CD4-positive, CD25-positive, alpha-beta regulatory T cell (primary cell): ENCODE measurements around the gene NHP2. TPM values are rescaled to one million over a fixed set of nuclear protein-coding genes. Genes with fewer than 3 reads are reported as not detected.

Source experiments
- ATAC-seq, 2 donors: fragments of 150-1000 bp; cut with Tn5 transposase; one replicate each; pipeline ENCODE4 v1.10.0; 2021; ENCODE audit warnings: low read depth in 2 of 2, moderate number of reproducible peaks in 2 of 2, moderate library complexity in 1 of 2
- DNase-seq, 3 donors: peaks; one replicate each; pipeline versions ENCODE4 v3.0.0 to v3.0.0-alpha.2; 2012 to 2022; ENCODE audit warnings: mixed read lengths in 1 of 3
- H3K27ac ChIP-seq: one replicate; pipeline ENCODE4 v1.7.0; 2013; ENCODE audit warnings: mild to moderate bottlenecking, low read length; ENCODE audit not compliant: insufficient read depth, poor library complexity, severe bottlenecking
- H3K27me3 ChIP-seq: one replicate; pipeline ENCODE4 v1.7.0; 2013; ENCODE audit warnings: low read length; ENCODE audit not compliant: control insufficient read depth, insufficient read depth
- H3K36me3 ChIP-seq: one replicate; pipeline ENCODE4 v1.7.0; 2013; ENCODE audit warnings: mild to moderate bottlenecking, low read length, moderate library complexity; ENCODE audit not compliant: control insufficient read depth, insufficient read depth
- H3K4me1 ChIP-seq: 2 replicates; pipeline ENCODE4 v1.7.0; 2013; ENCODE audit warnings: mild to moderate bottlenecking, low read length; ENCODE audit not compliant: insufficient read depth, control insufficient read depth, poor library complexity, severe bottlenecking
- H3K4me3 ChIP-seq: one replicate; pipeline ENCODE4 v1.7.0; 2013; ENCODE audit warnings: low read depth, mild to moderate bottlenecking, low read length, moderate library complexity
- H3K9me3 ChIP-seq, 2 experiments: 1 replicate in 1 of 2; 2 replicates in 1 of 2; pipeline ENCODE4 v1.7.0; 2013; ENCODE audit warnings: low read length in 2 of 2, mild to moderate bottlenecking in 1 of 2, moderate library complexity in 1 of 2; ENCODE audit not compliant: control insufficient read depth in 2 of 2
- H3K27ac Mint-ChIP-seq, 3 donors: one replicate each; pipeline ENCODE4 v1.8.0; 2020 to 2022; ENCODE audit warnings: mild to moderate bottlenecking in 3 of 3, mixed read lengths in 3 of 3, moderate library complexity in 2 of 3
- H3K27me3 Mint-ChIP-seq: one replicate; pipeline ENCODE4 v1.8.0; 2022; ENCODE audit warnings: mild to moderate bottlenecking, mixed read lengths
- H3K36me3 Mint-ChIP-seq: one replicate; pipeline ENCODE4 v1.8.0; 2020; ENCODE audit warnings: mixed read lengths
- H3K4me1 Mint-ChIP-seq, 4 donors: one replicate each; pipeline ENCODE4 v1.8.0; 2020 to 2022; ENCODE audit warnings: mixed read lengths in 4 of 4, mild to moderate bottlenecking in 1 of 4
- H3K4me3 Mint-ChIP-seq, 4 donors: one replicate each; pipeline ENCODE4 v1.8.0; 2020 to 2022; ENCODE audit warnings: mild to moderate bottlenecking in 4 of 4, mixed read lengths in 4 of 4, moderate library complexity in 3 of 4
- H3K9me3 Mint-ChIP-seq, 7 donors: one replicate each; pipeline ENCODE4 v1.8.0; 2020 to 2022; ENCODE audit warnings: mixed read lengths in 7 of 7, mild to moderate bottlenecking in 3 of 7, moderate library complexity in 2 of 7
- polyA plus RNA-seq, 4 donors: library from polyadenylated mRNA; unstranded; fragments of 300-500 nt; fragmentation: Illumina TruSeq; gene quantifications; one replicate each; pipeline ENCODE4 v1.2.3, GENCODE V29; 2021
- total RNA-seq: library from RNA; stranded (reverse); gene quantifications from one replicate; pipeline ENCODE4 v1.2.3, GENCODE V29; 2022

The NHP2 gene
- total and polyA plus RNA-seq, 5 donors from 2014 or later, result 43.7 to 198 (median 167) TPM

- Mint-ChIP-seq H3K36me3 (peaks cover 27% of the 10 kb centered on the region), H3K27me3 (no peaks in the 10 kb centered on the region), H3K9me3 (no peaks in the 10 kb centered on the region), H3K4me1 (peaks cover 5 to 48% (median 19%) of the 10 kb centered on the region in 4 donors), H3K4me3 (peak overlapping the region; percentile 12 to 94 (median 68)), H3K27ac (peak overlapping the region; percentile 84 to 88 (median 87))
- no peaks in the 10 kb centered on the region for H3K9me3 ChIP-seq
- H3K27ac ChIP-seq, result no peak overlapping the region
- no peaks in the 10 kb centered on the region for H3K27me3 ChIP-seq
- H3K4me1 ChIP-seq, result peaks cover 25% of the 10 kb centered on the region
- ATAC-seq, result no peak
- H3K36me3 ChIP-seq, result peaks cover 47% of the 10 kb centered on the region
- no peak for DNase-seq
- H3K4me3 ChIP-seq, result no peak overlapping the region
Observed at GRCh38 chr5:178150977-178151734, 2.5 kb downstream of the NHP2 start.

DNA sequence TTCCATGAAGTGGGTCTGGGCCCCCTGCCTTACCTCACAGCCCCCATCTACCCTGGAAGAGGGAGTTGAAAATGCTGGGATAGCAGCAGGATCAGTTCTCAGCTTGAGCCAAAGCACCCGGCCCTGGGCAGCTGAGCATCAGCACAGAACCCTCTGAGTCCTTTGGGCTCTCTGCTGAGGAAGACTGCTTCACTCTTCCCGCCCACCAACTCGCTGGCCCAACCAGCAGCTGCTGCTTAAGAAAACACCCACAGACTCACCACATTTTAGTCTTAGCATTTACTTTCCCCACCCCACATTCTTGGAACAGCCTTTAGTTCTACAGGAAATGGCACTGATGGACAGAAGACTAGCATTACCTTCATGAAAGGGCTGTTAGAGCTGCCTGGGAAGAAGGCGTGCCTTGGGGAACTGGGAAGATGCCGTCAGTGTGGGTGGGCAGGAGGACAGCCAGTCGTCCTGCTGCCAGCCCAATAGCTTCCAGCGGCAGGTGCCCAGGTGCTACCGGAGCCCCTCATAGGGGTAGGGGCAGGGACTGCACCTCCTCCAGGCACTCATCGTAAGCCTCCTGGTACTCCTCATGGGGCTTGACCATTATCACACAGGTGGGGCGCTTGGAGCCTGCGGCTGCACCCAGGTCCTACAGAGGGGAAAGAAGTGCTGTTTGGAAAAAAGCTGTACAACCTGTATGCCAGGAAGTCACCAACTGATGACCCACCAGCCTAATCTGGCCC, 4.3 kb downstream of the NHP2 start:
- peak in 1 of 3 donors; percentile 89 for DNase-seq
- Mint-ChIP-seq H3K4me1 (peaks cover 5 to 52% (median 18%) of the 10 kb centered on the region in 4 donors), H3K9me3 (no peaks in the 10 kb centered on the region), H3K4me3 (no peak overlapping the region), H3K27me3 (no peaks in the 10 kb centered on the region), H3K27ac (peak overlapping the region; percentile 52 to 88 (median 71)), H3K36me3 (peaks cover 33% of the 10 kb centered on the region)
- Histone ChIP-seq H3K27me3 (no peaks in the 10 kb centered on the region), H3K36me3 (peaks cover 53% of the 10 kb centered on the region), H3K27ac (no peak overlapping the region), H3K9me3 (no peaks in the 10 kb centered on the region), H3K4me3 (no peak overlapping the region), H3K4me1 (peaks cover 25% of the 10 kb centered on the region)
- ATAC-seq, result no peak

DNA sequence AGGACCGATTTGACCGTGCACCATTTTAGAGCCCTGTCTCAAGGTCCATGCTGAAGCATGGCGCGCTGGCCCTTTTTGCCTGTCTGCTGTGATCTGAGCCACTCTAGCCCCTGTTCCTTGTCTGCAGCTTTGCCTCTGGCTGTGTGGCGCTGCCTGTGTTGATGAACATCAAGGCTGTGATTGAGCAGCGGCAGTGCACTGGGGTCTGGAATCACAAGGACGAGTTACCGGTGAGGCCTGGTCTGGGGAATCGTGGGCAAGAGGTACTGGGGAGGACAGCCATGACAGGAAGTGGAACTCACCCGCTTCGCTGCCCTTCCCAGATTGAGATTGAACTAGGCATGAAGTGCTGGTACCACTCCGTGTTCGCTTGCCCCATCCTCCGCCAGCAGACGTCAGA, 6.3 kb downstream of the NHP2 start:
- peaks cover 38% of the 10 kb centered on the region for H3K36me3 Mint-ChIP-seq
- H3K27me3 ChIP-seq, result no peaks in the 10 kb centered on the region
- peaks cover 12% of the 10 kb centered on the region for H3K4me1 ChIP-seq
- H3K27ac ChIP-seq, result no peak overlapping the region
- H3K9me3 Mint-ChIP-seq, result no peaks in the 10 kb centered on the region
- ATAC-seq (no peak), DNase-seq (no peak)
- no peak overlapping the region for H3K27ac Mint-ChIP-seq
- H3K27me3 Mint-ChIP-seq, result no peaks in the 10 kb centered on the region
- peak overlapping the region in 1 of 4 donors; percentile 76 for H3K4me3 Mint-ChIP-seq
- H3K36me3 ChIP-seq, result peaks cover 73% of the 10 kb centered on the region
- no peaks in the 10 kb centered on the region for H3K9me3 ChIP-seq
- H3K4me1 Mint-ChIP-seq, result peaks cover 5 to 36% (median 11%) of the 10 kb centered on the region in 4 donors
- no peak overlapping the region for H3K4me3 ChIP-seq

- no peak overlapping the region for H3K4me3 Mint-ChIP-seq
- no peak overlapping the region for H3K4me3 ChIP-seq
- no peak overlapping the region for H3K27ac ChIP-seq
- peaks cover 5 to 25% (median 11%) of the 10 kb centered on the region in 4 donors for H3K4me1 Mint-ChIP-seq
- no peaks in the 10 kb centered on the region for H3K9me3 ChIP-seq
- DNase-seq (peak; percentile 62 to 77 (median 74)), ATAC-seq (peak; percentile 73 to 79)
- H3K9me3 Mint-ChIP-seq, result no peaks in the 10 kb centered on the region
- H3K27me3 ChIP-seq, result no peaks in the 10 kb centered on the region
- peaks cover 73% of the 10 kb centered on the region for H3K36me3 ChIP-seq
- peaks cover 44% of the 10 kb centered on the region for H3K36me3 Mint-ChIP-seq
- H3K27ac Mint-ChIP-seq, result peak overlapping the region; percentile 47 to 60 (median 52)
- peaks cover 7% of the 10 kb centered on the region for H3K4me1 ChIP-seq
- no peaks in the 10 kb centered on the region for H3K27me3 Mint-ChIP-seq
Observed at GRCh38 chr5:178145965-178146820, 7.5 kb downstream of the NHP2 start.

DNA sequence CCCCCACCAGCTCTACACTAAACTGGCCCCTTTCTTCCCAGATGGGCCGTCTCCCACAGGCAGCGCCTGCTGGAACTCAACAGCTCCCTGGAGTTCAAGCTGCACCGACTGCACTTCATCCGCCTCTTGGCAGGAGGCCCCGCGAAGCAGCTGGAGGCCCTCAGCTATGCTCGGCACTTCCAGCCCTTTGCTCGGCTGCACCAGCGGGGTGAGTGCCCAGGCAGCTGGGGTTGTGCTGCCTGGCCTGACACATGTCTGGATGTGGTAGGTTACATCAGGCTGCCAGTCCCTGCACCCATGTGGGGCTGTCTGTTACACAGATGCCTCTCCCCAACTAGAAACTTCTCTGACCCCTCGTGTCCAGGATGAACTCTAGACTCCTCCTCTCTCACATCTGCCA, 9.8 kb downstream of the NHP2 start:
- peaks cover 64% of the 10 kb centered on the region for H3K36me3 ChIP-seq
- ATAC-seq (no peak), DNase-seq (no peak)
- Mint-ChIP-seq H3K36me3 (peaks cover 42% of the 10 kb centered on the region), H3K9me3 (no peaks in the 10 kb centered on the region), H3K27ac (peak overlapping the region in 2 of 3 donors; percentile 43 to 59), H3K4me1 (peaks cover 0 to 6% (median 5%) of the 10 kb centered on the region in 4 donors), H3K4me3 (peak overlapping the region in 1 of 4 donors; percentile 27), H3K27me3 (no peaks in the 10 kb centered on the region)
- H3K4me3 ChIP-seq, result no peak overlapping the region
- H3K27ac ChIP-seq, result no peak overlapping the region
- H3K27me3 ChIP-seq, result no peaks in the 10 kb centered on the region
- H3K9me3 ChIP-seq, result no peaks in the 10 kb centered on the region
- no peaks in the 10 kb centered on the region for H3K4me1 ChIP-seq

GRCh38 chr5:178143246-178143645, 10.4 kb downstream of the NHP2 start:
- Histone ChIP-seq H3K9me3 (no peaks in the 10 kb centered on the region), H3K36me3 (peaks cover 58% of the 10 kb centered on the region), H3K27ac (no peak overlapping the region), H3K4me3 (no peak overlapping the region), H3K27me3 (no peaks in the 10 kb centered on the region), H3K4me1 (no peaks in the 10 kb centered on the region)
- Mint-ChIP-seq H3K36me3 (peaks cover 38% of the 10 kb centered on the region), H3K4me1 (peaks cover 0 to 6% (median 3%) of the 10 kb centered on the region in 4 donors), H3K4me3 (no peak overlapping the region), H3K9me3 (no peaks in the 10 kb centered on the region), H3K27me3 (no peaks in the 10 kb centered on the region), H3K27ac (no peak overlapping the region)
- DNase-seq, result no peak
- ATAC-seq, result no peak

- H3K27me3 ChIP-seq, result no peaks in the 10 kb centered on the region
- peaks cover 40% of the 10 kb centered on the region for H3K36me3 Mint-ChIP-seq
- no peaks in the 10 kb centered on the region for H3K4me1 ChIP-seq
- no peaks in the 10 kb centered on the region for H3K27me3 Mint-ChIP-seq
- H3K9me3 ChIP-seq, result no peaks in the 10 kb centered on the region
- no peak overlapping the region for H3K4me3 ChIP-seq
- ATAC-seq (no peak), DNase-seq (no peak)
- no peaks in the 10 kb centered on the region for H3K9me3 Mint-ChIP-seq
- no peak overlapping the region for H3K27ac Mint-ChIP-seq
- peaks cover 0 to 6% (median 4%) of the 10 kb centered on the region in 4 donors for H3K4me1 Mint-ChIP-seq
- peaks cover 54% of the 10 kb centered on the region for H3K36me3 ChIP-seq
- H3K4me3 Mint-ChIP-seq, result no peak overlapping the region
- no peak overlapping the region for H3K27ac ChIP-seq
Observed at GRCh38 chr5:178142642-178143041, 11.0 kb downstream of the NHP2 start.
